HG03095 (cell line): ENCODE data around the gene ARHGEF4.

Source experiments
- ATAC-seq: cut with Tn5 transposase; IDR thresholded peaks from one replicate; pipeline ENCODE4 v1.9.1; 2021; ENCODE audit warnings: moderate library complexity; ENCODE audit not compliant: unreplicated experiment

ARHGEF4 gene

GRCh38 chr2:131006561-131006960 lies 169.8 kb downstream of the ARHGEF4 start:
- no peak for ATAC-seq

GRCh38 chr2:131008967-131009366 lies 172.3 kb downstream of the ARHGEF4 start:
- ATAC-seq, result no peak

GRCh38 chr2:131009713-131010475 lies 173.2 kb downstream of the ARHGEF4 start:
- ATAC-seq, result no peak

GRCh38 chr2:131010566-131010965 lies 173.9 kb downstream of the ARHGEF4 start:
- no peak for ATAC-seq

- no peak for ATAC-seq
Measured at GRCh38 chr2:131011486-131011885, 174.8 kb downstream of the ARHGEF4 start.

- no peak for ATAC-seq
Measured at GRCh38 chr2:131014141-131014540, 177.4 kb downstream of the ARHGEF4 start.

GRCh38 chr2:131015764-131016163 lies 179.1 kb downstream of the ARHGEF4 start:
- no peak for ATAC-seq

- ATAC-seq, result no peak
Measured at GRCh38 chr2:131016826-131017741, 180.4 kb downstream of the ARHGEF4 start.

GRCh38 chr2:131022731-131023130 lies 186.0 kb downstream of the ARHGEF4 start:
- no peak for ATAC-seq

GRCh38 chr2:131023758-131024157 lies 187.0 kb downstream of the ARHGEF4 start:
- ATAC-seq, result no peak

GRCh38 chr2:131026919-131027318 lies 190.2 kb downstream of the ARHGEF4 start:
- no peak for ATAC-seq

GRCh38 chr2:131027566-131028528 lies 191.1 kb downstream of the ARHGEF4 start:
- ATAC-seq, result no peak

GRCh38 chr2:131029812-131030211 lies 193.1 kb downstream of the ARHGEF4 start:
- no peak for ATAC-seq

GRCh38 chr2:131030478-131030971 lies 193.8 kb downstream of the ARHGEF4 start:
- no peak for ATAC-seq

- ATAC-seq, result no peak
Measured at GRCh38 chr2:131031431-131031841, 194.7 kb downstream of the ARHGEF4 start.

- no peak for ATAC-seq
Measured at GRCh38 chr2:131031875-131032274, 195.2 kb downstream of the ARHGEF4 start.

GRCh38 chr2:131032393-131032836 lies 195.7 kb downstream of the ARHGEF4 start:
- no peak for ATAC-seq

- no peak for ATAC-seq
Measured at GRCh38 chr2:131033786-131034121, 197.0 kb downstream of the ARHGEF4 start.

GRCh38 chr2:131034122-131035051 lies 197.7 kb downstream of the ARHGEF4 start:
- no peak for ATAC-seq
